Spleen (tissue), 11 donors: ENCODE data around the gene HOXC6. TPM values are rescaled to one million over a fixed set of nuclear protein-coding genes. Genes with fewer than 3 reads are reported as not detected.

ENCODE experiments used
- DNase-seq: peaks from one replicate; pipeline ENCODE4 v3.0.0-alpha.2; 2020
- H3K27ac ChIP-seq, 8 donors: fragments of 200-600 bp; sonication (generic) in 7 of 8; 1 replicate in 4 of 8; 2 replicates in 4 of 8; pipeline versions ENCODE4 v1.5.0 to v1.8.0; 2016 to 2021; ENCODE audit warnings: inconsistent platforms in 4 of 8, mild to moderate bottlenecking in 4 of 8, moderate library complexity in 1 of 8
- H3K27me3 ChIP-seq, 7 donors: fragments of 200-600 bp; sonication (generic) in 6 of 7; replicated peaks in 1 of 7; 1 replicate in 4 of 7; 2 replicates in 3 of 7; pipeline versions ENCODE4 v1.5.0 to v1.8.0; 2016 to 2021; ENCODE audit warnings: inconsistent platforms in 3 of 7, mild to moderate bottlenecking in 1 of 7
- H3K36me3 ChIP-seq, 6 donors: fragments of 200-600 bp; sonication (generic) in 5 of 6; 1 replicate in 4 of 6; 2 replicates in 2 of 6; pipeline versions ENCODE4 v1.5.0 to v1.8.0; 2016 to 2021; ENCODE audit warnings: inconsistent platforms in 2 of 6
- H3K4me1 ChIP-seq, 6 donors: fragments of 200-600 bp; sonication (generic) in 5 of 6; 1 replicate in 3 of 6; 2 replicates in 3 of 6; pipeline versions ENCODE4 v1.5.0 to v1.8.0; 2016 to 2021; ENCODE audit warnings: inconsistent platforms in 3 of 6
- H3K4me3 ChIP-seq, 8 donors: fragments of 200-600 bp; sonication (generic) in 7 of 8; 1 replicate in 4 of 8; 2 replicates in 4 of 8; pipeline versions ENCODE4 v1.5.0 to v1.8.0; 2016 to 2021; ENCODE audit warnings: inconsistent platforms in 4 of 8, mild to moderate bottlenecking in 4 of 8, moderate library complexity in 2 of 8
- H3K9me3 ChIP-seq, 8 donors: fragments of 200-600 bp; sonication (generic) in 7 of 8; 1 replicate in 4 of 8; 2 replicates in 4 of 8; pipeline versions ENCODE4 v1.5.0 to v1.8.0; 2016 to 2021; ENCODE audit warnings: inconsistent platforms in 4 of 8
- CTCF ChIP-seq, 11 experiments: fragments of 200-600 bp in 7 of 11; fragments of 450-650 bp in 4 of 11; sonication (generic) in 4 of 11; IDR thresholded peaks in 8 of 11; conservative IDR thresholded peaks in 3 of 11; 1 replicate in 7 of 11; 2 replicates in 4 of 11; pipeline versions ENCODE4 v1.4.0 to v1.8.0; 2016 to 2021; ENCODE audit warnings: antibody characterized with exemption in 11 of 11, inconsistent platforms in 4 of 11, mild to moderate bottlenecking in 1 of 11
- POLR2A ChIP-seq, 3 donors: fragments of 450-650 bp; IDR thresholded peaks; one replicate each; pipeline ENCODE4 v1.5.1; 2017; ENCODE audit warnings: antibody characterized with exemption in 3 of 3, mild to moderate bottlenecking in 1 of 3
- POLR2AphosphoS5 ChIP-seq, 3 donors: sonication (generic); formaldehyde crosslinking; IDR thresholded peaks; one replicate each; pipeline ENCODE4 v1.5.1; 2017; ENCODE audit warnings: antibody characterized with exemption in 3 of 3
- WGBS, 5 donors: extraction: QIAGEN DNeasy Blood & Tissue Kit in 3 of 5; methylation state at CpG; one replicate each; pipeline versions ENCODE4 v1.1.5 to v1.1.7; 2013 to 2018; 5-methylcytosine and 5-hydroxymethylcytosine counted together
- intact Hi-C: fragments of 100-400 bp; cut with DNase I; formaldehyde crosslinking; loops from one replicate; pipeline ENCODE4 v1.15.0; 2023; ENCODE audit warnings: low total_unique reads
- polyA plus RNA-seq, 3 donors: library from polyadenylated mRNA; stranded (reverse); fragments of 200-250 nt; gene quantifications; one replicate each; pipeline ENCODE4 v1.2.1, GENCODE V29; 2013
- total RNA-seq, 7 donors: library from RNA; depleted of rRNA in 3 of 7; stranded (reverse); fragments of >200 nt in 3 of 7; fragmentation: NEBNext Ultra II Directional in 4 of 7; extraction: Animal tissue kit (Norgen Biotek cat#: 25700) in 4 of 7; gene quantifications; one replicate each; pipeline versions ENCODE4 v1.1.0 to v1.2.1, GENCODE V29; 2016 to 2021
- donor health status: healthy with polysubstance abuse.
- donor health status: DM: no; HTN: no; CAD: no; lungs with moderate emphysema.
- donor health status: DM: no; HTN: no; CAD: no.
- donor health status: Bipolar disorder and iron deficiency.
- donor health status: healthy.
- donor health status: DM: no; HTN: no; CAD: no.
- donor health status: DM: yes; HTN: yes; CAD: no.

HOXC6 gene
- total and polyA plus RNA-seq, 10 donors = 0.11 to 0.52 (median 0.24) TPM; not detected in 4

GRCh38 chr12:54001283-54002187 is 26.7 kb upstream of the HOXC6 start:
- intact Hi-C loops = loop anchor here (5.0 kb wide), 1 partner anchor 201 kb away; no protein-coding TSS in a partner anchor
- Histone ChIP-seq H3K27me3 (peaks cover 13 to 100% (median 98%) of the 10 kb centered on the region in 7 donors), H3K27ac (no peak overlapping the region), H3K36me3 (no peaks in the 10 kb centered on the region), H3K4me3 (no peak overlapping the region), H3K9me3 (no peaks in the 10 kb centered on the region), H3K4me1 (peaks cover 6 to 48% (median 30%) of the 10 kb centered on the region in 6 donors)
- 23 to 30% (median 26%) methylated on average over 8 of the region's 8 CpGs for WGBS, 5 donors
- no peak for TF ChIP-seq POLR2A (IDR thresholded peaks at IDR 0.05)
- no peak for TF ChIP-seq CTCF (IDR thresholded peaks at IDR 0.05 in 8 of 11, conservative IDR thresholded peaks at IDR 0.05 in 3 of 11)
- DNase-seq = peak; percentile 24

DNA sequence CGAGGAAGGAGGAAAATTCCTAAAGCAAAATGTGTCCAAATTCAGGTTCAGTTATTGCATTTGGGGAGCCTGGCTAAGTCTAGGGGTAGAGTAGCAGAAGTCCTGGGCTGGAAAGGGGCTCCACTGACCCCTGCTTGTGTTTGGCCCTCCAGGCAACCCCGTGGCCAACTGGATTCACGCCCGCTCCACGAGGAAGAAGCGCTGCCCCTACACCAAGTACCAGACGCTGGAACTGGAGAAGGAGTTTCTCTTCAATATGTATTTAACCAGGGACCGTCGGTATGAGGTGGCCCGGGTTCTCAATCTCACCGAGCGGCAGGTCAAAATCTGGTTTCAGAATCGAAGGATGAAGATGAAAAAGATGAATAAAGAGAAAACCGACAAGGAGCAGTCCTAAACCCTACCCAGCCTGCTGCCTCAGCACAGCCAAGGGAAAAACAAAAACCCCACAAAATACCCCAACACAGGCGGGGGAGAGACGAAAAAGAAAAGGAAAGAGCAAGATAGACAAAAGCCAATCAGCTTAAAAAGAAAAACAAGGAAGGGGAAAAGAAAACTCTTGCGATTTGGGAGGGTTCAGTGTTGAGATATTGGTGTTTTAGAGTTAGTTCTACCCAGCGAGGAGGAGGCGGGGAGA is 25.8 kb upstream of the HOXC6 start:
- intact Hi-C loops = loop anchor here (5.0 kb wide), 1 partner anchor 200 kb away; no protein-coding TSS in a partner anchor
- no peak overlapping the region for H3K4me3 ChIP-seq
- no peaks in the 10 kb centered on the region for H3K9me3 ChIP-seq
- peaks cover 6 to 48% (median 29%) of the 10 kb centered on the region in 6 donors for H3K4me1 ChIP-seq
- 16 to 29% (median 19%) methylated on average over 19 of the region's 19 CpGs for WGBS, 5 donors
- H3K36me3 ChIP-seq = no peaks in the 10 kb centered on the region
- H3K27ac ChIP-seq = no peak overlapping the region
- DNase-seq = peak; percentile 43
- H3K27me3 ChIP-seq = peaks cover 13 to 100% (median 98%) of the 10 kb centered on the region in 7 donors
- TF ChIP-seq POLR2AphosphoS5 (IDR thresholded peaks at IDR 0.05) (no peak), CTCF (IDR thresholded peaks at IDR 0.05 in 8 of 11, conservative IDR thresholded peaks at IDR 0.05 in 3 of 11) (no peak), POLR2A (IDR thresholded peaks at IDR 0.05) (no peak)

DNA sequence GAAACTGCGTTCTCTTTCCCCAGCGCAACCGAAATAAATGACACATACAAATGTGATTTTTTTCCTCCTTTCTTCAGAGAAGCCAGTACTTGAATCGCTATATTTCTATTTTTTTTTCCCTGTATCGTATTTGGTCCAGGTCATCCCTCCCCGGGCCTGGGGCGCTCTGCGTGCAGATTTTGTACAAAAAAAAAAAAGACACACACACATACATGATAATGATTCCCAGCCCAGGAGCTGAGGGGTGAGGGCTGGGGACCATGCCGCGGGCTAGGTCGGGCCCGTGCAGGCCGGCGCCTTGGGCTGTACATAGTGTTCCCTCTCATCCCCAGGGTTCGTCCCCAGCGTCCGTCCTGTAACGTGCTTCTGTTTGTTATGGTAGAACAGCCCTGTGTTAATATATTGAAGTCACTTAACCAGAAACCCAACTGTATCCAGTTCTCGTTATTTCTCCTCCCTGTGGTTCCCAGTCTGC is 25.3 kb upstream of the HOXC6 start:
- intact Hi-C loops = loop anchor here (5.0 kb wide), 1 partner anchor 199 kb away; no protein-coding TSS in a partner anchor
- no peaks in the 10 kb centered on the region for H3K36me3 ChIP-seq
- no peaks in the 10 kb centered on the region for H3K9me3 ChIP-seq
- no peak for DNase-seq
- no peak overlapping the region for H3K27ac ChIP-seq
- 21 to 35% (median 31%) methylated on average over 16 to 19 of the region's 19 CpGs for whole genome bisulfite sequencing, 5 donors
- TF ChIP-seq POLR2A (IDR thresholded peaks at IDR 0.05) (no peak), POLR2AphosphoS5 (IDR thresholded peaks at IDR 0.05) (no peak), CTCF (IDR thresholded peaks at IDR 0.05 in 8 of 11, conservative IDR thresholded peaks at IDR 0.05 in 3 of 11) (no peak)
- no peak overlapping the region for H3K4me3 ChIP-seq
- H3K4me1 ChIP-seq = peaks cover 6 to 46% (median 25%) of the 10 kb centered on the region in 6 donors
- peaks cover 17 to 100% (median 98%) of the 10 kb centered on the region in 7 donors for H3K27me3 ChIP-seq
